GM21526 (cell line): ENCODE results near the gene CRIM1.

Experiments
- ATAC-seq: cut with Tn5 transposase; IDR thresholded peaks from one replicate; pipeline ENCODE4 v1.9.1; 2021; ENCODE audit warnings: moderate library complexity; ENCODE audit not compliant: unreplicated experiment, low FRiP score

The CRIM1 gene

GRCh38 chr2:36416370-36417165 is 61.0 kb downstream of the CRIM1 start:
- no peak for ATAC-seq

- ATAC-seq, result no peak
Observed at GRCh38 chr2:36420569-36421181, 65.1 kb downstream of the CRIM1 start.

- no peak for ATAC-seq
Observed at GRCh38 chr2:36421379-36421778, 65.8 kb downstream of the CRIM1 start.

GRCh38 chr2:36423172-36423571 is 67.6 kb downstream of the CRIM1 start:
- no peak for ATAC-seq

GRCh38 chr2:36423619-36424120 is 68.1 kb downstream of the CRIM1 start:
- no peak for ATAC-seq

GRCh38 chr2:36425608-36426355 is 70.2 kb downstream of the CRIM1 start:
- ATAC-seq, result no peak

GRCh38 chr2:36427790-36428243 is 72.2 kb downstream of the CRIM1 start:
- ATAC-seq, result no peak

- ATAC-seq, result no peak
Observed at GRCh38 chr2:36430549-36430948, 75.0 kb downstream of the CRIM1 start.

GRCh38 chr2:36432479-36432878 is 76.9 kb downstream of the CRIM1 start:
- no peak for ATAC-seq

GRCh38 chr2:36433311-36434217 is 78.0 kb downstream of the CRIM1 start:
- no peak for ATAC-seq

GRCh38 chr2:36438449-36438977 is 82.9 kb downstream of the CRIM1 start:
- no peak for ATAC-seq

- ATAC-seq, result no peak
Observed at GRCh38 chr2:36439084-36439483, 83.5 kb downstream of the CRIM1 start.

GRCh38 chr2:36441065-36441625 is 85.6 kb downstream of the CRIM1 start:
- no peak for ATAC-seq

- no peak for ATAC-seq
Observed at GRCh38 chr2:36441816-36442215, 86.2 kb downstream of the CRIM1 start.

- ATAC-seq, result no peak
Observed at GRCh38 chr2:36444216-36444936, 88.8 kb downstream of the CRIM1 start.

- ATAC-seq, result no peak
Observed at GRCh38 chr2:36445185-36445866, 89.7 kb downstream of the CRIM1 start.

- ATAC-seq, result no peak
Observed at GRCh38 chr2:36446294-36446693, 90.7 kb downstream of the CRIM1 start.

- ATAC-seq, result no peak
Observed at GRCh38 chr2:36449213-36449612, 93.6 kb downstream of the CRIM1 start.
